ENCODE measurements around the gene ANKRD40CL.
"Not testable (repeated sequence)": the region's sequence is repeated elsewhere in the genome, so short reads cannot be mapped to it uniquely, and the experiment has no call there.

Gene ANKRD40CL, protein sequence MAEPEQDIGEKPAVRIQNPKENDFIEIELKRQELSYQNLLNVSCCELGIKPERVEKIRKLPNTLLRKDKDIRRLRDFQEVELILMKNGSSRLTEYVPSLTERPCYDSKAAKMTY

DNA sequence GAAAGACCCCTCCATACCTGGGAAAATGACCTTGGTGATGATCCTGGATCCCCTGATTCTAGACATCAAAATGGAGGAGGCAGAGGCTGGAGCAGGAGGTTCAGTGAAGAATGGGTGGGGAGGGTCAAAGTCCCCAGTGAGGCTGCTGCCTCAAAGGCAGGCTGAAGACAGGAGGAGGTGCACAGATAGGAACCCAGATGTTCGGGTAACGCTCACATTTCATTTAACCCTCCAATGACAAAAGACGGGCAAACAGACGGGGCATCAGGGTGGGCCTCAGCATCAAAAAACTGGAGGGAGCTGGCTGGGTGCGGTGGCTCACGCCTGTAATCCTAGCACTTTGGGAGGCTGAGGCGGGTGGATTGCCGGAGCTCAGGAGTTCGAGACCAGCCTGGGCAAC is at the start of gene ANKRD40CL:
ANKRD40CL (minus strand) TSS at position 73 of the 400 bp plus-strand sequence. CDS start 605 bp downstream, outside the sequence.
- no peak for DNase-seq

DNA sequence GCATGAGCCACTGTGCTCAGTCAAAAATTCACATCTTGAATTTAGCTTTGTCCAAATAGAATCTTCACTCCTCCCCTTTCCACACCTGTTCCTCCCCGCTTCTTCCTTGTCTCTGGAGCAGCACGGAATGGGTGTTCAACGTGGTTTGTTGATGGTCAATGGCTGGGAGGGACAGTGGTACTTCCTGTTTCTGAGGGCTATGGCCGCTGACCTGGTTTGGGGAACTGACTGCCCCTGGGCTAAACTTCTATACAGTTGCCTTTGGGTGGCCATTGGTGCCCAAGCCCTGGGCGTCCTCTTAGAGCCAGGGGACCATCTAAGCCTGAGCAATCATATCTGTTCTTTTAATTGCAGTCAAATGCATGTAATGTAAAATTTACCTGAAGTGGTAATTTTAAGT is 49.0 kb upstream of the ANKRD40CL start:
- no peak for DNase-seq

DNA sequence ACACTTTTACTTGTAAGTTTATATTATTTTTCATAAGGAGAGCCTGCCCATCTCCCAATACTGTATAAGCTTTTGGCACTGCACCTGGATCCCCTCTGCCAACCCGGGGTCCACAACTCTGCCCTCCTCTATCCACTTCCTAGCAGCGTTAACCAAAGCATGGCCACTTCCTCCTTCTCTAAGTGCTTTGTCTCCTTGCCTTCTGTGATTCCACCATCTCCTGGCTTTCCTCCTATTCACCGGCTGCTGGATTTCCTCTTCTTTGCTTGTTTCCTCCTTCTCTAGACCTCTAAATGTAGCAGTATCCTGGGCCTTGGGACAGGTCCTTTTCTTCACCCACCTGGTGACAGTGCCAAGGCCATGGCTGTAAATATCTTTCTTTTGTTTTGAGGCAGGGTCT is 48.1 kb upstream of the ANKRD40CL start:
- DNase-seq = no peak

DNA sequence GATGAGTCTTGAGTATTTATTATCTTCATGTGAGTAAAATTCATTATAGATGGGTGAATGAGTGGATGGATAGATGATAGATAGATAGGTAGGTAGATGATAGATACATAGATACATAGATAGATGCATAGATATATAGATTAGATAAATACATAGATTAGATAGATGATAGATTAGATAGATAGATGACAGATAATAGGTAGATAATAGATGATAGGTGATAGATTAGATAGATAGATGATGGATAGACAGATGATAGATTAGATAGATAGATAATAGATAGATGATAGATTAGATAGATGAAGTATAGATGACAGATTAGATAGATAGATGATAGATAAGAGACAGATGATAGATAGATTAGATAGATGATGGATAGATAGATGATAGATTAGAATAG is 46.3 kb upstream of the ANKRD40CL start:
- no peak for DNase-seq

DNA sequence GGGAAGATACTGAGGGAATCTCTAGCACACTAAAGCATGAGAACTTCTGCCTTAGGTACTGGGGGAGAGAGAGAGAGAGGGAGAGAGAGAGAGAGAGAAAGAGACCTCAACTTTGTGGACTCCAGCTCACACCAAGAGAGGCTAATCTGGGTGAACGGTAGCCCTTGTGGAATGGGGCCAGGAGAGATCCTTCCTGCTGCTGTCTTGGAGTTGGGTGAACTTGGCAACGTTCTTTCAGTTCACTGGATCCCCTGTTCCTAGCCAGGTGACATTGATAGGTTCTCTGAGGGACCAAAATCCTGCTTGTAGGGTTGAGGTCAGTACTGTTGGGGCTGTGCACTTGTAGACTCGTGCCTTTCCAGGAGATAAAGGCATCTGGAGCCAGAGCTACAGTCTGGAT is 41.6 kb upstream of the ANKRD40CL start:
- DNase-seq = no peak

DNA sequence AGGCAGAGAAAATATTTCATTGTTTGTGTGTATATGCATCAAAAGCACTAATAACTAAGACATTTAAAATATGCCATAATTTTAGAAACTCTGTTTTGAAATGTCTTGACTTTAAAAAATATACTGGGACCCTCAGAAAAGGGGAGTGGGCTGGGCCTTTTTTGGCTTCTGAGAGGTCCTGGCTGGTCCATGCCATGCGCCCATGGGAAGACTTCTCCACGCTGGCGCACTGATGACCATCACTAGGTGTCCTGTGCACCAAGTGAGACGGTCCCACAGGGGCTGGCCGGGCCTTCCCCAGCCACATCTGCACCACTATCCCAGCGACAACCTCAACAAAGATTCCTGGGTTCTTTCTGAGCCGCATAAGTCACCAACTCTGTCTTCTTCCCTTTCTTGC is 41.1 kb upstream of the ANKRD40CL start:
- DNase-seq = no peak

DNA sequence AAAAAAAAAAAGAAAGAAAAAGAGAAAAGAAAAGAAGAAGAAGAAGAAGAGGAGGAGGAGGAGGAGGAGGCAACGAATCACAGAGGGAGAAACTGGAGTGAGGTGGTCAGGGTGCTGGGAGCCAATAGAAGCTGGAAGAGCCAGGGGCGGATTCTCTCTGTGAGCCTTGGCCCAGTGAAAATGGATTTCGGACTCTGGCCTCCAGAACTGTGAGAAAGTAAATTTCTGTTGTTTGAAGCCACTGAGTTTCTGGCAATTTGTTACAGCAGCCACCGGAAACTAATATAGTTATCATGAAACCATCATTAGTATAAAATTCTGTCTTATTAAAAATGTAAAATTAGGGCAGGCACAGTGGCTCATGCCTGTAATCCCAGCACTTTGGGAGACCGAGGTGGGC is 40.4 kb upstream of the ANKRD40CL start:
- DNase-seq = no peak

DNA sequence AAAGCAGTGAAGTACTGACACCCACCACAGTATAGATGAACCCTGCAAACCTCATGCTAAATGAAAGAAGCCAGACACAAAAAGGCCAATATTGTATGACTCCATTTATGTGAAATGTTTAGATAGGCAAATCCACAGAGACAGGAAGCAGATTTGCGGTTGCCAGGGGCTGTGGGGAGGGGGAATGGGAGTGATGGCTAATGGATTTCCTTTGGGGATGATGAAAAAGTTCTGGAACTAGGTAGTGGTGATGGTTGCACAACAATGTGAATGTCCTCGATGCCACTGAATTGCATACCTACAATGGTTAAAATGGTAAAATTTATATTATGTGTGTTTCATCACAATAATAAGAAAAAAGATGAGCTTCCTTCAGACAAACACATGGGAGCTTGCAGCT is 39.7 kb upstream of the ANKRD40CL start:
- DNase-seq = no peak

DNA sequence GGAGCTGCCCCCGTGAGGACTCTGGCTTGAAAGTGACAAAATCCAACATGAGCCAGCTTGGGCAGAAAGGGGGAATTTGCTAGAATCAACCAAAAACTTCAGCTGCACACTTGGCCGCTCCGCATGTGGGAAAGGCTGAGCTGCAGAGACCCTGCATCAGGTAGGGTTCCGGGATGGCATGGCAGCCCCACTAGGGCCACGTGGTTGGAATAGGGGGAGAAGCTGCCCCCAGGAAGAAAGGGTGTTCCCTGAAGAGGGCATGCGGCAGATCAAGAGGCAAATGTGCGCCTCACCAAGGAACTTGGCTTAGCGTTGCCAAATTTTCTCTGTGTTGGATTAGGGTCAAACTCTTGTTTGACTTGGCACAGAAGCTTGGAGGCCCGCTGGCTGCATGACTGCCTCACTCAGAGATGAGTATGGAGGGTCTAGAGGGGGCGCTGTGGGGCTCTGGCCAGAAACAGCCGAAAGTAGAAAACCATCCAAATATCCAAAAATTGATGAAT is 38.9 kb upstream of the ANKRD40CL start:
- DNase-seq = no peak

DNA sequence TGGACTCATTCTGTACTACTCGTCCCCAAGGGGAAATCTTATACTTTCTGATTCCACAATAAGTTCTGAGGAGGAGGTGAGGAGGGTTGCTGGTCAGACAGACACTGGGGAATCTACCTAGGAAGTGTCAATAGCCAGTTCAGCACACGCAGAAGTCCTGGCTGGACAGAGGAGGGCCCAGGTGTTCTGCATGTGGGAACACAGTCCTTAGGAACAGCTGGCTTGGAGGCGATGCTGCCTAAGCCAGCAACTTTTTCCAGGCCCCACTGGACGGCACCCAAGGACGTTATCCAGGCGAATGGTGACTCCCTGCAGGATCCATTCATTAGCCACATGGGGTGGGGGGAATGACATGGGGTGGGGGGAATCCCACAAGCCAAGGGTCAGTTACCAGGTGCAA is 38.2 kb upstream of the ANKRD40CL start:
- no peak for DNase-seq

DNA sequence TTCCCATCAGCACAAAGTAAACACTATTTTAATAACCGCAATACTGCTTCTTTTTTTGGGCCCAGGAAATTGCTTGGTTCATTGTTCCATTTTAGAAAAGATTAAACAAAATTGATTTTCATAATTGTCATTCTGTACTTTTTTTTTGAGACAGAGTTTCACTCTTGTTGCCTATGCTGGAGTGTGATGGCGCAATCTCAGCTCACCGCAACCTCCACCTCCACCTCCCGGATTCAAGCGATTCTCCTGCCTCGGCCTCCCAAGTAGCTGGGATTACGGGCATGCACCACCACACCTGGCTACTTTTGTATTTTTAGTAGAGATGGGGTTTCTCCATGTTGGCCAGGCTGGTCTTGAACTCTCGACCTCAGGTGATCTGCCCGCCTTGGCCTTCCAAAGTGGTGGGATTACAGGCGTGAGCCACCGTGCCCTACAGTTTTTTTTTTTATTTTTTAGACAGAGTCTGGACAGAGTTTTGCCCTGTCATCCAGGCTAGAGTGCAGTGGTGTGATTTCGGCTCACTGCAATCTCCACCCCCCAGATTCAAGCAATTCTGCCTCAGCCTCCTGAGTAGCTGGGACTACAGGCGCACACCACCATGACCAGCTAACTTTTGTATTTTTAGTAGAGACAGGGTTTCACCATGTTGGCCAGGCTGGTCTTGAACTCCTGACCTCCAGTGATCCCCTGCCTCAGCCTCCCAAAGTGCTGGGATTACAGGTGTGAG is 37.6 kb upstream of the ANKRD40CL start:
- not testable (repeated sequence) for DNase-seq

DNA sequence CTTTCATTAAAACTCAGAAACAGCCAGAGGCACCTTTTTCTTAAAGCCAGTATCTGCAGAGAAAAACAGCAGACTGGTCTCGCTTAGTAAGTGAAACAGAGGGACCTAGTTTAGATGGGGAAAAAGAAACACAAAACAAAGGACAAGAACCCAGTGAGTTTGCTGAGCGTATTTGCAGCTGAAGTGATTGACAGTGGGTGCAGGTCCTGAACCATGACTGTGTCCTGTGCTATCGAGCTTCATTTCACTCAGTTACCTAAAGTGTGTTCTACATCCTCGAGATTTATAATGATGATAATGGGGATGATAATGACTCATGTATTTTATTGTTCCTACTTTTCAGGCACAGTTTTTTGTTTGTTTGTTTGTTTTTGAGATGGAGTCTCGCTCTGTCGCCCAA is 36.4 kb upstream of the ANKRD40CL start:
- no peak for DNase-seq

DNA sequence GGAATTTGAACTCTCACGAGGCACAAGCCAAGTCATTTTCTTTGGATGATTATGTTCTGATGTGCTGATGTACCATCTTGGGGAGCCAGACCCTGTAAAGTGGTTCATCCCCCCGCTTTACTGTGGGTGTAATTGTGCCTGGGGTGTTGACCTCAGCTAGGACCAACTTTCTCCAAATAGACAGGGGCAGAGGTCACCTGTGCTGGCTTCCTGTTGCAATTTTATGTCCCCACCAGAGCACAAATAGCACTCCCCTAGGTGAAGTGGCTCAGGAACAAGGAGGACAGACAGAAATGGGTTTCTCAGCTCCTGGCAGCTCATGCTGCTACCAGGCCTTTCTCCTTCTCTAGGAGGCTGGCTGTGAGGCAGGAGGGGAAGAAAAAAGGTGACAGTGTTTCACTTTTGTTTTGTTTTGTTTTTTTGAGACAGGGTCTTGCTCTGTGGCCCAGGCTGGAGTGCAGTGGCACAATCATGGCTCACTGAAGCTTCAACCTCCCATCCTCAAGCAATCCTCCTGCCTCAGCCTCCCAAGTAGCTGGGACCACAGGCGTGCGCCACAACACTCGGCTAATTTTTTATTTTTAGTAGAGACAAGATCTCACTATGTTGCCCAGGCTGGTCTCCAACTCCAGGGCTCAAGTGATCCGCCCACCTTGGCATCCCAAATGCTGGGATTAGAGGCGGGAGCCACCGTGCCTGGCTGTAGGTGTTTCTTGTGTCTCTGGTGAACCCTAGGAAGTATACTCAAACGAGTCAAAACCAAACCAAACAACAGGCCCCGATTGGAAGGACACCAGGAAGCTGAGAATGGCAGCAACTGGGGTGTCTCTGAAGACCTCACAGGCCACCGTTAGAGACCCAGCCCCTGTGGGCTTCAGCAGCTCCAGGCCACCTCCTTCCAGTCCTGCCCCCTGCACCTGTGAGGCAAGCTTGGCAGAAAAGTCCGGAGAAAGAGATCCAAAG is 35.6 kb upstream of the ANKRD40CL start:
- no peak for DNase-seq

DNA sequence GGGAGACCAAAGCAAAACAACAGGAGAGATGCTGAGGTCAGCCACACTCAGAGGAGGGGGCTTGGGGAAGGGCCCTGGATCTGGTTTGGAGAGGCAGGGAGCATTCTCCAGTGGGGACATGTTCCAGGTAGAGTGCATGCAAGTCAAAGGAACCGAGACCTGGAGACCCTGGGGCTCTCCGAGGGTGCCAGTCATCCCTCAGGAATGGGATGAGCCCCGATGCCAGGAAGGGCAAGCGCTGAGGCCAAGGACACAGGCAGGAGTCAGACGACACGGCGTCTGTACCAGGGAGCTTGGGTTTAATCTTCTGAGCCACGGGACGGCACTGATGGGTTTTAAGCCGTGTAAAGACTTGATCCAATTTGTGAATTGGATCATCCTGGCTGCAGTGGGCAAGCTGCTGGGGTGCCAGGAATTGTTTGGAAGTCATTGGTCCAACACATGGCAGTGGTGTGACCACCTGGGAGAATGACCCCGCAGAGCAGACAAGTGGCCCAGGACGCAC is 32.9 kb upstream of the ANKRD40CL start:
- DNase-seq = no peak

DNA sequence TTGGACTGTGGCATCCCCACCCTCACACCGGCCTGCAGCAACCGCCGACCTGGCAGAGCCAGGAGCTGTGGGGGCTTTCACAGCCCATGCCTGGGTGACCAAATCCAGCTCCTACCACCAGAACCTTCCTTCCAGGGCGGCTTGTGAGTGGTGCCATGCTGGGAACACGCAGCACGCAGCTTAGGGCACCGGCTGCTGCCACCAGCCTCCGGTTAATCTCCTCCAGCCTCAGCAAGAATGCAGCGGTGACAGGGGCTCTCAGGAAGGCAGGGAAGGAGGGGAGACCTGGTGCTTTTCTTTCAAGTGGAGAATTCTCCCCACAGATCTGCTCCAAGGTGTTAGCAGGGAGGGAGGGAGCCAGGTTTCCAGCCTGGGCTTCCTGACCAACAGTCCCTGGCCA is 32.3 kb upstream of the ANKRD40CL start:
- no peak for DNase-seq

DNA sequence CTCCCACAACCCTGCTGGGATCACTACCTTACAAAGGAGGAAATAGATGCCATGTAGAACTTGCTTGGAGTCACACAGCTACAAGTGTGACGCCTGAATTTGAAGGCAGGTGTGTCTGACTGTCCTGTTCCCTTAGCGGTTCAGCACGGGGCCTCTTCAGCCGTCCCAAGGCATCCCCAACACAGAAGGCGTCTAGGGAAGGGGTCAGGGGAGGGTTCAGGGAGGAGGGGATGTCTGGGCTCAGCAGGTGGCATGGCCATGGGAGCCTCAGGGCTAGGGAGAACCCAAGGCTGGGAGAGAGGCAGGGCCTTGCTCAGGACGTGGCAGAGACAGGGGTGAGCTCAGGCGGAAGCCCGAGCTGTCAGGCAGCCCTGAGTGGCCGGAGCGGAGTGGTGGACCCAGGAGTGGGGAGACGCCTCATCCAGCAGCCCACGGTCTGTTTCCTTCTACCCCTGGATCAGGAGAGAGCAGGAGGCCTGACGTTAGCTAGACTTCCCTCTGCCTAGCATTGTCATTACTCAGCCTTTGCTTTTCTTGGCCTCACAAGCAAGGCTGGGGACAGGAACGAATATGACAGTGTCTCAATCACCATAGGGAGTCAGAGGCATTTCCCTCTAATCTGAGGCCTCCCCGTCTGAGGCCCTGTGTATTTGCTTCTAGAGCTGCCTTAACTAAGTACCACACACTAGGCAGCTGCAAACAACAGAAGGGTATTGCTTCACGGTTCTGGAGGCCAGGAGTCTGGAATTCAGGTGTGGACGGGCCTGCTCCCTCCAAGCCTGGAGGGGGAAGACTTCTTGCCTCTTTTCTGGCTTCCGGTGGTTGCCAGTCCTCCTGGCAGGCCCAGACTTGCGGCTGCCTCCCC is 31.3 kb upstream of the ANKRD40CL start:
- DNase-seq = no peak

DNA sequence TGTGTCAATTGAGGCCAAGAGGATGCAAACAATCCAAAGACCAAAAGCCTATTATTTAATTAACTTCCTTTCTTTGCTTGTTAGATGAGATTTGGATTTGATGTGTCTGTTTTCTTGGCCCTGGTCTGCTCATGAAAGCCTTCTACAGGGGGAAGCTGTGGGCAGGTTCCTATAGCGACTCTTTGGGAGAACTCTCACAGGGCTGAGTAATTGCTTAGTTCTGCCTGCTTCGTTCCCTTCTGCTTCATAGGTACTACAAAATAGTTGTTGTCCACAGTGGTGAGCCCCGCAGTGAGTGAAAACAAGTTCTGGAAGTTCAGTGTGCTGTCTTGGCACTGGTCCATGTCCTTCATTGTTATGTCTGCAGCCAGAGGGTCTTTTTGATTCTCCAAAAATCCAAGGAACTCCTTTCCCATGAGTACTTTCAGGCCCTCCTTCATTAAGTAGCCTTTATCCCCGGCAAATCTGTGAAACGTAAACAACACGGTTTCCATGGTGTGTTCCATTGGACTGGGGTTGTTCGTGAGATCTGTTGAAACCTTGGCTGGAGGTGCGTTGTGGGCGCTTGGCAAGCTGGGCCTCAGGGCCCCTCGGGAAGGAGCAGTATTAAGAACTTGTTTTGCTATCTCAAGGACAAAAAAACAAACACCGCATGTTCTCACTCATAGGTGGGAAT is 30.0 kb upstream of the ANKRD40CL start:
- DNase-seq = no peak

DNA sequence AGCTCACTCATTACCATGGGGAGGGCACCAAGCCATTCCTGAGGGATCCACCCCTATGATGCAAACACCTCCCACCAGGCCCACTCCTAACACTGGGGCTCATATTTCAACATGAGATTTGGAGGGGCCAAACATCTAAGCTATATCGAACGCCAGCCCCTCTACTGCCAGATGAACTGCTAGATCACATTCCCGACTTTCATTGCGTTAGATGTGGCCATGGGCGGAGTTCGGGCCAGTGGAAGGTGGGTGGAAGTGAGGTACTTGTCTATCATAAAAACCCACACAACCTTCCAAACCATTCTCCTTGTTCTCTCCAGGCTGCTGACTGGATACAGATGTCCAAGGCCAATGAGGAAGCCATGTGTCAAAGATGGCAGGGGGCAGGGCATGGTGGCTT is 27.0 kb upstream of the ANKRD40CL start:
- no peak for DNase-seq

DNA sequence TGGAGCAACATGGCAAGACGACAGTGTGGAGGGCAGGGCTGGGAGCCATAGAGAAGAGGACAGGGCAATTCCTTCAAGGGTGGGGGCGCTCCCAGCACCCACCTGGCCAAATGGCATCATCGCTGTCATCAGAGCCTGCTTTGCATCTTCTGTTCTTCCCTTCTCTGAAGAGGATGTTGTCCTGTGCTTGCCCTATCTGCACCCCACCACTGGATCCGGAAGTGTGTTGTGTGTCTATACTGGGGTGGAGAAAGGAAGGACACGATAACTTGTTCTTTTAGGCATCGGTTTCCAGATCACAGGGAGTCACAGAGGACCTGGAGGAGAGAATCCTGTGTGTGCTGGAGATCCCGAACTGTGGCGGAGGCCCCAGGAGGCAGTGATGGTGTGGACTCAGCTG is 25.7 kb upstream of the ANKRD40CL start:
- no peak for DNase-seq

DNA sequence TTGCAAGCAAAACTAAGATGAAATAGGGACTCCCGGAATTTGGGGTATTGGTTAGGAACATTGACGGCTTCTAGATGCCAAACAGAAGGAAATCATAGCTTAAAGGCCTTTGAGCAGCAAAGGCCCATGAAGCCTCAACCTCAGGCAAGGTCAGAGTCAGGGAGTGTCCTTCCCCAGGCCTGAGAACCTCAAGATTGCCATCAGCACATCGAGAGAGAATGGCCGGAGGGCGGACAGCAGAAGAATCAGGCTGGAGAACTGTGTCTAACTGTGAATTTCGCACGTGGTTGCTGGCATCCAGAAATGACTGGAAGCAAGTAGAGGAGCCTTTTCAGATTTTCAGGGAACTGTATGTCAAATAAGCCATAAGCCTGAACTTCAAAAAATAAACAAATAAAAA is 24.8 kb upstream of the ANKRD40CL start:
- DNase-seq = no peak

DNA sequence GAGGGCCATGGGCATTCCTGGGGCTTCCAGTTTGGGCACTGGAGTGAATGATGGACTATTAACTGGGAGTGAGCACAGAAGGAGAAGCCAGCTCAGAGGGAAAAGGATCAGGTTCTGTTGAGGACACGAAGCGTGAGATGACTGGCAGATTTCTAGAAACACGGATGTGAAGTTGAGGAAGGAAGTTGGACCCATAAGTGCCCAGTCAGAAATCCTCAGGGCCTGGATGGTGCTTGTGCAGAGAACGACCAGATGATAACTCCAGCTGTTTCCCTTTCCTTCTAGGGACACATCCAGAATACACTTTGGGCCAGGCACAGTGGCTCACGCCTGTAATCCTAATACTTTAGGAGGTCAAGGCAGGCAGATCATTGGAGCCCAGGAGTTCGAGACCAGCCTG is 23.3 kb upstream of the ANKRD40CL start:
- no peak for DNase-seq

DNA sequence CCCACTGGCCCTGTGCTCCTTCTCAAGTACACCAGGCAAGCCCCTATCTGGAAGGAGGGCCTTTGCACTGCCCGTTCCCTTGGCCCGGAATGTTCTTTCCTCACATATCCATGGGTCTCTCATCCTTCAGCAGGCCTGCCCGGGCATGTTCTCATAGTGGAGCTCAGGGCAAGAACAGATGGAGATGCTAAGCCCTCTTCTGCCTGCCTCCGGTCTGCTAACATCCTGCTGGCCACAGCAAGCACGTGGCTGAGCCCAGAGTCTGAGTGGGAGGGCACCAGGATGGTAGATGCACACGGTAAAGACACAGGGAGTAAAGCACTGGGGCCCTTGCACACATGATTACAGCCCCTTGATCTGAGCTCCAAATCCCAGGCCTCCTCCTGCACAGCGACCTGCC is 19.8 kb upstream of the ANKRD40CL start:
- no peak for DNase-seq

All from activated effector memory CD4-positive, alpha-beta T cell treated with anti-CD3 and anti-CD28 coated beads, Interleukin-2, amount 50 U/mL, for 16 hours (primary cell).